ENCODE results near the gene BCAS3.

Gene BCAS3

DNA sequence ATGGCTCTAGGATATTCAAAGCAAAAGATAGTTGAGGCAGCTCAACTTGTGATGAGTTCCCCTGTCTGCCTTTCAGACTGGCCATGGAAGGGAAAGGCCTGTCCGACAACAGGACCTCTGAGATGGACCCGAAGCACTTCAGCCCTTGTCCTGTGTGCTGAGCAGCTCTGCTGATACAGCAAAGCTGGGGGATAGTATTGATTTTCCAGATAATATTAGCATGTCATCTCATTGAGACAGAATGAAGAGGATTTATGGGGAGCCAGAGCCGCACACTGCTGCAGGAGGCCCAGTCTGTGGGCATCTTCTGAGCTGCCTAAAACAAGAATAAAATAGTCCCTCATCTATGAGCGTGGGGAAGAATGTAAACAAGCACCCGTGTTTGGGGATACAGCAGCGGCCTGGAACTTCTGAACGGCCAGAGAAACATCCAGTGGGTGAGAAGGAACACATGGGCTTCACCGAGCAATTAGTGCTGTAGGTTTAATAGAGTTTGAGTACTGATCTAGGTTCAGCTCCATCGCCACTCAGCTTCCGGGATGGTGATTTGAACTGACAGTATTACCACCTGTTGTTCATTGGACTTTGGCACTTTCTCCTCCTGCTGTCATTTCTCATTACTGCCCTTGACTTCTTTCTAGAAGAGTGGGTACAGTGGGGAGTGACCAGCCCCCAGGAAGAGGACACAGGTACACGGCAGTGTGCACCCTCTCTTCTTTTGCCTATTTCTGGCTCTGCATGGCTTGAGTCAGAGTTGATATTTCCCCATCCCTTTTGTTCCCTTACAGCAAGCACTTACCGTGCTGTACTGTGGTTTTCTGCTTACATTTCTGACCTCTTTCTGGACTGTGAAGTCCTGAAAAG, 625.5 kb downstream of the BCAS3 start:
- ATAC-seq = no peak
- no peak for TF ChIP-seq ZC3H10 (CRISPR knock-in tag; IDR thresholded peaks at IDR 0.05)
- TF ChIP-seq TCF4 (CRISPR knock-in tag; IDR thresholded peaks at IDR 0.05; ENCODE audit: borderline replicate concordance) = no peak
- TF ChIP-seq, protein P1, sequence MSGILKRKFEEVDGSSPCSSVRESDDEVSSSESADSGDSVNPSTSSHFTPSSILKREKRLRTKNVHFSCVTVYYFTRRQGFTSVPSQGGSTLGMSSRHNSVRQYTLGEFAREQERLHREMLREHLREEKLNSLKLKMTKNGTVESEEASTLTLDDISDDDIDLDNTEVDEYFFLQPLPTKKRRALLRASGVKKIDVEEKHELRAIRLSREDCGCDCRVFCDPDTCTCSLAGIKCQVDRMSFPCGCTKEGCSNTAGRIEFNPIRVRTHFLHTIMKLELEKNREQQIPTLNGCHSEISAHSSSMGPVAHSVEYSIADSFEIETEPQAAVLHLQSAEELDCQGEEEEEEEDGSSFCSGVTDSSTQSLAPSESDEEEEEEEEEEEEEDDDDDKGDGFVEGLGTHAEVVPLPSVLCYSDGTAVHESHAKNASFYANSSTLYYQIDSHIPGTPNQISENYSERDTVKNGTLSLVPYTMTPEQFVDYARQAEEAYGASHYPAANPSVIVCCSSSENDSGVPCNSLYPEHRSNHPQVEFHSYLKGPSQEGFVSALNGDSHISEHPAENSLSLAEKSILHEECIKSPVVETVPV (CRISPR knock-in tag; IDR thresholded peaks at IDR 0.05) = no peak
- TF ChIP-seq, protein P2, sequence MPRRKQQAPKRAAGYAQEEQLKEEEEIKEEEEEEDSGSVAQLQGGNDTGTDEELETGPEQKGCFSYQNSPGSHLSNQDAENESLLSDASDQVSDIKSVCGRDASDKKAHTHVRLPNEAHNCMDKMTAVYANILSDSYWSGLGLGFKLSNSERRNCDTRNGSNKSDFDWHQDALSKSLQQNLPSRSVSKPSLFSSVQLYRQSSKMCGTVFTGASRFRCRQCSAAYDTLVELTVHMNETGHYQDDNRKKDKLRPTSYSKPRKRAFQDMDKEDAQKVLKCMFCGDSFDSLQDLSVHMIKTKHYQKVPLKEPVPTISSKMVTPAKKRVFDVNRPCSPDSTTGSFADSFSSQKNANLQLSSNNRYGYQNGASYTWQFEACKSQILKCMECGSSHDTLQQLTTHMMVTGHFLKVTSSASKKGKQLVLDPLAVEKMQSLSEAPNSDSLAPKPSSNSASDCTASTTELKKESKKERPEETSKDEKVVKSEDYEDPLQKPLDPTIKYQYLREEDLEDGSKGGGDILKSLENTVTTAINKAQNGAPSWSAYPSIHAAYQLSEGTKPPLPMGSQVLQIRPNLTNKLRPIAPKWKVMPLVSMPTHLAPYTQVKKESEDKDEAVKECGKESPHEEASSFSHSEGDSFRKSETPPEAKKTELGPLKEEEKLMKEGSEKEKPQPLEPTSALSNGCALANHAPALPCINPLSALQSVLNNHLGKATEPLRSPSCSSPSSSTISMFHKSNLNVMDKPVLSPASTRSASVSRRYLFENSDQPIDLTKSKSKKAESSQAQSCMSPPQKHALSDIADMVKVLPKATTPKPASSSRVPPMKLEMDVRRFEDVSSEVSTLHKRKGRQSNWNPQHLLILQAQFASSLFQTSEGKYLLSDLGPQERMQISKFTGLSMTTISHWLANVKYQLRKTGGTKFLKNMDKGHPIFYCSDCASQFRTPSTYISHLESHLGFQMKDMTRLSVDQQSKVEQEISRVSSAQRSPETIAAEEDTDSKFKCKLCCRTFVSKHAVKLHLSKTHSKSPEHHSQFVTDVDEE (CRISPR knock-in tag; IDR thresholded peaks at IDR 0.05) = no peak
- no peak for TF ChIP-seq BACH2 (CRISPR knock-in tag; IDR thresholded peaks at IDR 0.05; ENCODE audit: borderline replicate concordance)
- TF ChIP-seq, protein P3, sequence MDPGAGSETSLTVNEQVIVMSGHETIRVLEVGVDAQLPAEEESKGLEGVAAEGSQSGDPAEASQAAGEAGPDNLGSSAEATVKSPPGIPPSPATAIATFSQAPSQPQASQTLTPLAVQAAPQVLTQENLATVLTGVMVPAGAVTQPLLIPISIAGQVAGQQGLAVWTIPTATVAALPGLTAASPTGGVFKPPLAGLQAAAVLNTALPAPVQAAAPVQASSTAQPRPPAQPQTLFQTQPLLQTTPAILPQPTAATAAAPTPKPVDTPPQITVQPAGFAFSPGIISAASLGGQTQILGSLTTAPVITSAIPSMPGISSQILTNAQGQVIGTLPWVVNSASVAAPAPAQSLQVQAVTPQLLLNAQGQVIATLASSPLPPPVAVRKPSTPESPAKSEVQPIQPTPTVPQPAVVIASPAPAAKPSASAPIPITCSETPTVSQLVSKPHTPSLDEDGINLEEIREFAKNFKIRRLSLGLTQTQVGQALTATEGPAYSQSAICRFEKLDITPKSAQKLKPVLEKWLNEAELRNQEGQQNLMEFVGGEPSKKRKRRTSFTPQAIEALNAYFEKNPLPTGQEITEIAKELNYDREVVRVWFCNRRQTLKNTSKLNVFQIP (CRISPR knock-in tag; IDR thresholded peaks at IDR 0.05; ENCODE audit: borderline replicate concordance, low read depth) = no peak
- TF ChIP-seq PPARA (CRISPR knock-in tag; IDR thresholded peaks at IDR 0.05; ENCODE audit: borderline replicate concordance) = no peak
- no peak for TF ChIP-seq CSDC2 (CRISPR knock-in tag; IDR thresholded peaks at IDR 0.05)
- no peak for TF ChIP-seq TOX (CRISPR knock-in tag; IDR thresholded peaks at IDR 0.05; ENCODE audit: borderline replicate concordance)
- TF ChIP-seq ZNF8 (CRISPR knock-in tag; IDR thresholded peaks at IDR 0.05) = no peak
- no peak for TF ChIP-seq ZFP3 (CRISPR knock-in tag; IDR thresholded peaks at IDR 0.05)
- TF ChIP-seq RARB (CRISPR knock-in tag; IDR thresholded peaks at IDR 0.05) = no peak
- TF ChIP-seq, protein P4, sequence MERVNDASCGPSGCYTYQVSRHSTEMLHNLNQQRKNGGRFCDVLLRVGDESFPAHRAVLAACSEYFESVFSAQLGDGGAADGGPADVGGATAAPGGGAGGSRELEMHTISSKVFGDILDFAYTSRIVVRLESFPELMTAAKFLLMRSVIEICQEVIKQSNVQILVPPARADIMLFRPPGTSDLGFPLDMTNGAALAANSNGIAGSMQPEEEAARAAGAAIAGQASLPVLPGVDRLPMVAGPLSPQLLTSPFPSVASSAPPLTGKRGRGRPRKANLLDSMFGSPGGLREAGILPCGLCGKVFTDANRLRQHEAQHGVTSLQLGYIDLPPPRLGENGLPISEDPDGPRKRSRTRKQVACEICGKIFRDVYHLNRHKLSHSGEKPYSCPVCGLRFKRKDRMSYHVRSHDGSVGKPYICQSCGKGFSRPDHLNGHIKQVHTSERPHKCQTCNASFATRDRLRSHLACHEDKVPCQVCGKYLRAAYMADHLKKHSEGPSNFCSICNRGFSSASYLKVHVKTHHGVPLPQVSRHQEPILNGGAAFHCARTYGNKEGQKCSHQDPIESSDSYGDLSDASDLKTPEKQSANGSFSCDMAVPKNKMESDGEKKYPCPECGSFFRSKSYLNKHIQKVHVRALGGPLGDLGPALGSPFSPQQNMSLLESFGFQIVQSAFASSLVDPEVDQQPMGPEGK (CRISPR knock-in tag; IDR thresholded peaks at IDR 0.05; ENCODE audit: borderline replicate concordance) = no peak
- TF ChIP-seq ZNF565 (CRISPR knock-in tag; conservative IDR thresholded peaks at IDR 0.05; ENCODE audit: low read depth) = no peak

DNA sequence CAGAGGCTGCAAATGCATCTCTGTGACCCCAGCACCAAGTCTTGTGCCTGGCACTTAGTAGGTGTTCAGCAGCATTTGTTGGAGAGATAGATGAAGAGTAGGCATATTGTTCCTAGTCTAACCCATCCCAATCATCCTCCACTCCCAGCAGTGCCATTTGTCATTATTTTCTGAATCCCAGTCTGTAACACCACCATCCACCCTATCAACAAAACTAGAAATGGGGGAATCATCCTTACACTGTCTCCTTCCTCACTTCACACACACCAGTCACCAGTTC, 626.1 kb downstream of the BCAS3 start:
- no peak for ATAC-seq

More for the DNA sequence above, 626.1 kb downstream of the BCAS3 start:
- TF ChIP-seq, protein P3 (CRISPR knock-in tag; IDR thresholded peaks at IDR 0.05; ENCODE audit: borderline replicate concordance, low read depth) = no peak
- TF ChIP-seq GLIS3 (CRISPR knock-in tag; IDR thresholded peaks at IDR 0.05) = no peak
- TF ChIP-seq, protein P5, sequence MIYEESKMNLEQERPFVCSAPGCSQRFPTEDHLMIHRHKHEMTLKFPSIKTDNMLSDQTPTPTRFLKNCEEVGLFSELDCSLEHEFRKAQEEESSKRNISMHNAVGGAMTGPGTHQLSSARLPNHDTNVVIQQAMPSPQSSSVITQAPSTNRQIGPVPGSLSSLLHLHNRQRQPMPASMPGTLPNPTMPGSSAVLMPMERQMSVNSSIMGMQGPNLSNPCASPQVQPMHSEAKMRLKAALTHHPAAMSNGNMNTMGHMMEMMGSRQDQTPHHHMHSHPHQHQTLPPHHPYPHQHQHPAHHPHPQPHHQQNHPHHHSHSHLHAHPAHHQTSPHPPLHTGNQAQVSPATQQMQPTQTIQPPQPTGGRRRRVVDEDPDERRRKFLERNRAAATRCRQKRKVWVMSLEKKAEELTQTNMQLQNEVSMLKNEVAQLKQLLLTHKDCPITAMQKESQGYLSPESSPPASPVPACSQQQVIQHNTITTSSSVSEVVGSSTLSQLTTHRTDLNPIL (CRISPR knock-in tag; IDR thresholded peaks at IDR 0.05; ENCODE audit: low read depth) = no peak
- TF ChIP-seq TOX (CRISPR knock-in tag; IDR thresholded peaks at IDR 0.05; ENCODE audit: borderline replicate concordance) = no peak
- TF ChIP-seq, protein P4 (CRISPR knock-in tag; IDR thresholded peaks at IDR 0.05; ENCODE audit: borderline replicate concordance) = no peak
- no peak for TF ChIP-seq RARB (CRISPR knock-in tag; IDR thresholded peaks at IDR 0.05)
- TF ChIP-seq, protein P1 (CRISPR knock-in tag; IDR thresholded peaks at IDR 0.05) = no peak
- no peak for TF ChIP-seq ZC3H10 (CRISPR knock-in tag; IDR thresholded peaks at IDR 0.05)
- no peak for TF ChIP-seq ESRRG (CRISPR knock-in tag; IDR thresholded peaks at IDR 0.05)
- TF ChIP-seq ZNF565 (CRISPR knock-in tag; conservative IDR thresholded peaks at IDR 0.05; ENCODE audit: low read depth) = no peak
